RWPE2 (cell line): ENCODE measurements around the gene CAMK1D.
"Not testable (repeated sequence)": the region's sequence is repeated elsewhere in the genome, so short reads cannot be mapped to it uniquely, and the experiment has no call there.

ENCODE experiments used
- ATAC-seq: fragments of 200-7000 bp; cut with Tn5 transposase; 3 replicates; pipeline ENCODE4 v1.9.1; 2021; ENCODE audit warnings: low read depth
- DNase-seq: peaks from one replicate; pipeline ENCODE4 v3.0.0-alpha.2; 2020; ENCODE audit warnings: low spot score
- H3K27ac ChIP-seq: fragments of 450-650 bp; 2 replicates; pipeline ENCODE4 v1.5.1; 2017; ENCODE audit warnings: mild to moderate bottlenecking; ENCODE audit not compliant: poor library complexity, severe bottlenecking
- H3K27me3 ChIP-seq: fragments of 250-450 bp; sonication (Bioruptor Pico); 2 replicates; pipeline ENCODE4 v1.5.1; 2021; ENCODE audit warnings: mild to moderate bottlenecking, moderate library complexity; ENCODE audit not compliant: insufficient read depth, poor library complexity, severe bottlenecking
- H3K36me3 ChIP-seq: fragments of 250-450 bp; sonication (Bioruptor Pico); 2 replicates; pipeline ENCODE4 v1.5.1; 2020; ENCODE audit warnings: low read depth, mild to moderate bottlenecking, moderate library complexity
- H3K4me1 ChIP-seq: fragments of 250-450 bp; sonication (Bioruptor Pico); 2 replicates; pipeline ENCODE4 v1.5.1; 2021; ENCODE audit warnings: mild to moderate bottlenecking, moderate library complexity; ENCODE audit not compliant: insufficient read depth, poor library complexity, severe bottlenecking
- H3K4me3 ChIP-seq: fragments of 250-450 bp; sonication (Bioruptor Pico); 2 replicates; pipeline ENCODE4 v1.5.1; 2021; ENCODE audit warnings: mild to moderate bottlenecking, moderate library complexity; ENCODE audit not compliant: severe bottlenecking
- H3K9me3 ChIP-seq: fragments of 250-450 bp; sonication (Bioruptor Pico); 2 replicates; pipeline ENCODE4 v1.5.1; 2021; ENCODE audit warnings: mild to moderate bottlenecking, moderate library complexity; ENCODE audit not compliant: severe bottlenecking
- TF ChIP-seq, protein P1 (sequence below): fragments of 450-650 bp; IDR thresholded peaks from one replicate; pipeline ENCODE4 v1.5.1; 2017; ENCODE audit warnings: mild to moderate bottlenecking, moderate library complexity; ENCODE audit not compliant: poor library complexity, severe bottlenecking

Gene CAMK1D

DNA sequence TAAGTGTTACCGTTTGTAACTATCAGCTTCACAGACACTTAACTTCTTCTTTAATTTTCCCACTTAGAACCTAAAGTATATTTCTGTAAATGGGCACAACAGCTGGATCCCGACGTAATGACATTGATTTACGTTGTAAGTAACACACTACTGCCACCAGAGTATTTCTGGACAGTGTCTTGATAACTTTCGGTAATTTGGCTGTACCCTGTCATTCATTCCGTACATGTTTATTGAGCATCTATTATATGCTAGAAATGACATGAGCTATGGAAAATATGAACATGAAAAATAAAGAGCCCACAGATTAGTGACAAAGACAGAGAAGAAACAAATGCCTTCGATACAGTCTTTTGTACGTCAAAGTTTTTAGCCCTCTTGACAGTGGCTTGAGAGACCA, 360.8 kb downstream of the CAMK1D start:
- Histone ChIP-seq H3K27ac (peak overlapping the region; percentile 85), H3K27me3 (no peaks in the 10 kb centered on the region), H3K4me3 (no peak overlapping the region), H3K9me3 (no peaks in the 10 kb centered on the region), H3K4me1 (peaks cover 56% of the 10 kb centered on the region), H3K36me3 (no peaks in the 10 kb centered on the region)
- DNase-seq = no peak
- TF ChIP-seq, protein P1, sequence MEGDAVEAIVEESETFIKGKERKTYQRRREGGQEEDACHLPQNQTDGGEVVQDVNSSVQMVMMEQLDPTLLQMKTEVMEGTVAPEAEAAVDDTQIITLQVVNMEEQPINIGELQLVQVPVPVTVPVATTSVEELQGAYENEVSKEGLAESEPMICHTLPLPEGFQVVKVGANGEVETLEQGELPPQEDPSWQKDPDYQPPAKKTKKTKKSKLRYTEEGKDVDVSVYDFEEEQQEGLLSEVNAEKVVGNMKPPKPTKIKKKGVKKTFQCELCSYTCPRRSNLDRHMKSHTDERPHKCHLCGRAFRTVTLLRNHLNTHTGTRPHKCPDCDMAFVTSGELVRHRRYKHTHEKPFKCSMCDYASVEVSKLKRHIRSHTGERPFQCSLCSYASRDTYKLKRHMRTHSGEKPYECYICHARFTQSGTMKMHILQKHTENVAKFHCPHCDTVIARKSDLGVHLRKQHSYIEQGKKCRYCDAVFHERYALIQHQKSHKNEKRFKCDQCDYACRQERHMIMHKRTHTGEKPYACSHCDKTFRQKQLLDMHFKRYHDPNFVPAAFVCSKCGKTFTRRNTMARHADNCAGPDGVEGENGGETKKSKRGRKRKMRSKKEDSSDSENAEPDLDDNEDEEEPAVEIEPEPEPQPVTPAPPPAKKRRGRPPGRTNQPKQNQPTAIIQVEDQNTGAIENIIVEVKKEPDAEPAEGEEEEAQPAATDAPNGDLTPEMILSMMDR = no peak
- no peak for ATAC-seq

DNA sequence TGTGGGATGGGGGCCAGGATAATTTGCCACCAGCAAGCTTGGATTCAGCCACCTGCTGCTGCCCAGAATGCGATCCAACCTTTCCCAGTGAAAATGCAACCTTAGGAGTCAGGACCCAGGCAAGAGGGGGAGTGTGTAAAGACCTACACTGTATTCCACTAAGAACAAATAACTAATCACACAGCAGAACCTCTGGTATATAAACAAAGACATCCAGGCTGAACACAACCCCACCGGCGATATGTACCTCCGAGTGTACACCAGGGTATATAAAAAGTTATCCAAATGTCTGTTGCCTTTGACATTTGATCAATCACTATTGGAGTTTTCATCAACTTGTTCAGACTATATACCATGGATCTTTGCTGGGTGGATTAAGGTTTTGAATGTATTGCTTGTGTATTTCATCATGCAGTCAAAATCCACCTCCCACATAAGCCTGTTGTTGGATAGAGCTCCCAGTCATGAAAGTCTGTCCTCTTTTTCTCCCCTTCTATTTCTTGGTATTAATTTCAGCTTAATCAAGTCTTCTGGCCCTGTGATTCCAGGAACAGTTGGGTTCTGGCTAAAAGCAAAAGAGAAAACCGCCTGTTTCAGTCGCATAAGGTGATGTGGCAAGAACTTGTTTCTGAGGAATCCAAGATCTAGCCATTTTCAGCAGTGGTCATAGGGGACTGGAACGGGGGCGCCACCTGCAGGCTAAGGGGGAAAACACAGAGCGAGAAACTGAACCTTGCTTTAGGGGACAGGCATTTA, 361.4 kb downstream of the CAMK1D start:
- H3K4me1 ChIP-seq = peaks cover 50% of the 10 kb centered on the region
- no peak for DNase-seq
- no peaks in the 10 kb centered on the region for H3K36me3 ChIP-seq
- peak overlapping the region; percentile 85 for H3K27ac ChIP-seq
- TF ChIP-seq, protein P1 = peak; percentile 95
- H3K9me3 ChIP-seq = no peaks in the 10 kb centered on the region
- H3K27me3 ChIP-seq = no peaks in the 10 kb centered on the region
- H3K4me3 ChIP-seq = no peak overlapping the region
- peak; percentile 33; the same call in 2 of the 3 replicates for ATAC-seq

GRCh38 chr10:12711350-12711708, 362.0 kb downstream of the CAMK1D start:
- DNase-seq (no peak), ATAC-seq (no peak)
- TF ChIP-seq, protein P1 = peak; percentile 71
- no peak overlapping the region for H3K27ac ChIP-seq
- no peak overlapping the region for H3K4me3 ChIP-seq
- H3K4me1 ChIP-seq = peaks cover 44% of the 10 kb centered on the region
- no peaks in the 10 kb centered on the region for H3K9me3 ChIP-seq
- H3K27me3 ChIP-seq = no peaks in the 10 kb centered on the region
- no peaks in the 10 kb centered on the region for H3K36me3 ChIP-seq

DNA sequence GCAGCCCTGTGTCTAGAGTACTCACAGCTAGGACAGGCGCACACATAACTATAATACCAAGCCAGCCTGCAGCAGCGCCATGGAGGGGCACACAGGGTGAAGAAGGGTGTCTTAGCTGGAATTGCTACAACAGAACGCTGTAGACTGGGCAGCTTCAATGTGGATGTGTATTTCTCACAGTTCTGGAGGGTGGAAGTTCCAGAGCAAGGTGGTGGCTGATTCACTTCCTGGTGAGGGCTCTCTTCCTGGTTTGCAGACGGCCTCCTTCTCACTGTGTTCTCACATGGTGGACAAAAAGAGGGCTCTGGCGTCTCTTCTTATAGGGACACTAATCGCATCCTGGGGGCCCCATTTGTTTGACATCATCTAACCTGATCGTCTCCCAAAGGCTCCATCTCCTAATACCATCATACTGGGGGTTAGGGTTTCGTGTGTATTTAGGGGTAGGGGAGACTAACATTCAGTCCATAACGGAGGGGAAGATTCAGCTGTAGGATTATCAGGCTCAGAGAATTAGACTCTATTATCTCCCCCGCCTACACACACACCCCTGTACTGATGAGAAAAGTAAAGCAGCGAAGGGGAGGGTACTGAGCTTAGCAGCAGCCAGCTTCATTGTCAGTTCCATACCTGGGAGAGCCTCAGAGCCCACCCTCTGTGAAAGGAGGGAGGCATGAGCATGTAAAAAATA, 363.1 kb downstream of the CAMK1D start:
- DNase-seq (no peak), ATAC-seq (no peak)
- peaks cover 33% of the 10 kb centered on the region for H3K4me1 ChIP-seq
- no peaks in the 10 kb centered on the region for H3K36me3 ChIP-seq
- no peaks in the 10 kb centered on the region for H3K9me3 ChIP-seq
- TF ChIP-seq, protein P1 = no peak
- no peak overlapping the region for H3K4me3 ChIP-seq
- H3K27ac ChIP-seq = no peak overlapping the region
- no peaks in the 10 kb centered on the region for H3K27me3 ChIP-seq

- not testable (repeated sequence) for H3K27ac ChIP-seq, H3K27me3 ChIP-seq, DNase-seq, H3K4me3 ChIP-seq, H3K9me3 ChIP-seq, ATAC-seq, H3K36me3 ChIP-seq
- peaks cover 28% of the 10 kb centered on the region for H3K4me1 ChIP-seq
These were observed 363.6 kb downstream of the CAMK1D start for GRCh38 chr10:12712984-12713316.
